Liver (tissue), 3 donors: Measurements from ENCODE around the gene EN2.

Source experiments
- EGR1 ChIP-seq, 2 donors: IDR thresholded peaks; 2 replicates each; pipeline ENCODE4 v1.6.1; 2016 to 2018; ENCODE audit warnings: antibody characterized with exemption in 2 of 2, low read depth in 2 of 2
- JUND ChIP-seq, 2 donors: IDR thresholded peaks; 2 replicates each; pipeline ENCODE4 v1.6.1; 2016; ENCODE audit warnings: antibody characterized with exemption in 2 of 2
- RAD21 ChIP-seq, 2 donors: IDR thresholded peaks; 2 replicates each; pipeline ENCODE4 v1.6.1; 2016; ENCODE audit warnings: antibody characterized with exemption in 2 of 2, mild to moderate bottlenecking in 2 of 2
- RXRA ChIP-seq, 2 donors: IDR thresholded peaks; 2 replicates each; pipeline ENCODE4 v1.6.1; 2017 to 2018; ENCODE audit warnings: antibody characterized with exemption in 2 of 2, mild to moderate bottlenecking in 1 of 2
- SP1 ChIP-seq: IDR thresholded peaks from 2 replicates; pipeline ENCODE4 v1.6.1; 2018; ENCODE audit warnings: antibody characterized with exemption, mild to moderate bottlenecking
- YY1 ChIP-seq: IDR thresholded peaks from 2 replicates; pipeline ENCODE4 v1.6.1; 2016; ENCODE audit warnings: antibody characterized with exemption, mild to moderate bottlenecking
- TF ChIP-seq, protein P1 (sequence below): fragments of 150-350 bp; IDR thresholded peaks from 2 replicates; pipeline ENCODE4 v1.5.1; 2017; ENCODE audit warnings: improper control_type of control experiment, low read depth, low read length; ENCODE audit not compliant: missing input control
- TF ChIP-seq, protein P2 (sequence below): IDR thresholded peaks from 2 replicates; pipeline ENCODE4 v1.6.1; 2016; ENCODE audit warnings: antibody characterized with exemption
- TF ChIP-seq, protein P3 (sequence below): IDR thresholded peaks from 2 replicates; pipeline ENCODE4 v1.6.1; 2016; ENCODE audit warnings: antibody characterized with exemption, mild to moderate bottlenecking
- TF ChIP-seq, protein P4 (sequence below): IDR thresholded peaks from 2 replicates; pipeline ENCODE4 v1.6.1; 2016; ENCODE audit warnings: antibody characterized with exemption
- donor health status: healthy.
- donor health status: healthy.

DNA sequence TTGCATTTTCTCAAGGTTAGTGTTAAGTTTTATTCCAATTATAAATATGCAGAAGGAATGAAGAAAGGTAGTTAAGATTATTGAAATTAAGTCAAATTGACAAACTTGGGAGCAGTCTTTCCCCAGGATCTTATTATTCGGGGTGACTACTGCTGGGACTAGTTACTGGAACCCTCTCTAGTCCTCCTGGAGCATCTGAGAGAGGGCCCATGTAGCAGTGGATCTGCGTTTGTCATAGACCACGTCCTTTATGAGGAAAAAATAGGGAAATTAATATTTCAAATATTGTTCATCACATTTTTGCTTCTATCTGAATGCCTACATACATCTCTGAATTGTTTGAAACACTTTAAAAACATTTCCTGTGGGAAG, 47.5 kb downstream of the EN2 start:
- TF ChIP-seq, protein P1, sequence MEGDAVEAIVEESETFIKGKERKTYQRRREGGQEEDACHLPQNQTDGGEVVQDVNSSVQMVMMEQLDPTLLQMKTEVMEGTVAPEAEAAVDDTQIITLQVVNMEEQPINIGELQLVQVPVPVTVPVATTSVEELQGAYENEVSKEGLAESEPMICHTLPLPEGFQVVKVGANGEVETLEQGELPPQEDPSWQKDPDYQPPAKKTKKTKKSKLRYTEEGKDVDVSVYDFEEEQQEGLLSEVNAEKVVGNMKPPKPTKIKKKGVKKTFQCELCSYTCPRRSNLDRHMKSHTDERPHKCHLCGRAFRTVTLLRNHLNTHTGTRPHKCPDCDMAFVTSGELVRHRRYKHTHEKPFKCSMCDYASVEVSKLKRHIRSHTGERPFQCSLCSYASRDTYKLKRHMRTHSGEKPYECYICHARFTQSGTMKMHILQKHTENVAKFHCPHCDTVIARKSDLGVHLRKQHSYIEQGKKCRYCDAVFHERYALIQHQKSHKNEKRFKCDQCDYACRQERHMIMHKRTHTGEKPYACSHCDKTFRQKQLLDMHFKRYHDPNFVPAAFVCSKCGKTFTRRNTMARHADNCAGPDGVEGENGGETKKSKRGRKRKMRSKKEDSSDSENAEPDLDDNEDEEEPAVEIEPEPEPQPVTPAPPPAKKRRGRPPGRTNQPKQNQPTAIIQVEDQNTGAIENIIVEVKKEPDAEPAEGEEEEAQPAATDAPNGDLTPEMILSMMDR = no peak
- TF ChIP-seq SP1 (no peak), RAD21 (IDR thresholded peaks at IDR 0.05) (no peak), YY1 (no peak), RXRA (IDR thresholded peaks at IDR 0.05) (no peak), EGR1 (IDR thresholded peaks at IDR 0.05; ENCODE audit: low read depth in 2 of 2) (no peak), JUND (IDR thresholded peaks at IDR 0.05) (no peak)
- TF ChIP-seq, protein P2, sequence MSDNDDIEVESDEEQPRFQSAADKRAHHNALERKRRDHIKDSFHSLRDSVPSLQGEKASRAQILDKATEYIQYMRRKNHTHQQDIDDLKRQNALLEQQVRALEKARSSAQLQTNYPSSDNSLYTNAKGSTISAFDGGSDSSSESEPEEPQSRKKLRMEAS = no peak
- TF ChIP-seq, protein P3, sequence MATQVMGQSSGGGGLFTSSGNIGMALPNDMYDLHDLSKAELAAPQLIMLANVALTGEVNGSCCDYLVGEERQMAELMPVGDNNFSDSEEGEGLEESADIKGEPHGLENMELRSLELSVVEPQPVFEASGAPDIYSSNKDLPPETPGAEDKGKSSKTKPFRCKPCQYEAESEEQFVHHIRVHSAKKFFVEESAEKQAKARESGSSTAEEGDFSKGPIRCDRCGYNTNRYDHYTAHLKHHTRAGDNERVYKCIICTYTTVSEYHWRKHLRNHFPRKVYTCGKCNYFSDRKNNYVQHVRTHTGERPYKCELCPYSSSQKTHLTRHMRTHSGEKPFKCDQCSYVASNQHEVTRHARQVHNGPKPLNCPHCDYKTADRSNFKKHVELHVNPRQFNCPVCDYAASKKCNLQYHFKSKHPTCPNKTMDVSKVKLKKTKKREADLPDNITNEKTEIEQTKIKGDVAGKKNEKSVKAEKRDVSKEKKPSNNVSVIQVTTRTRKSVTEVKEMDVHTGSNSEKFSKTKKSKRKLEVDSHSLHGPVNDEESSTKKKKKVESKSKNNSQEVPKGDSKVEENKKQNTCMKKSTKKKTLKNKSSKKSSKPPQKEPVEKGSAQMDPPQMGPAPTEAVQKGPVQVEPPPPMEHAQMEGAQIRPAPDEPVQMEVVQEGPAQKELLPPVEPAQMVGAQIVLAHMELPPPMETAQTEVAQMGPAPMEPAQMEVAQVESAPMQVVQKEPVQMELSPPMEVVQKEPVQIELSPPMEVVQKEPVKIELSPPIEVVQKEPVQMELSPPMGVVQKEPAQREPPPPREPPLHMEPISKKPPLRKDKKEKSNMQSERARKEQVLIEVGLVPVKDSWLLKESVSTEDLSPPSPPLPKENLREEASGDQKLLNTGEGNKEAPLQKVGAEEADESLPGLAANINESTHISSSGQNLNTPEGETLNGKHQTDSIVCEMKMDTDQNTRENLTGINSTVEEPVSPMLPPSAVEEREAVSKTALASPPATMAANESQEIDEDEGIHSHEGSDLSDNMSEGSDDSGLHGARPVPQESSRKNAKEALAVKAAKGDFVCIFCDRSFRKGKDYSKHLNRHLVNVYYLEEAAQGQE = no peak
- TF ChIP-seq, protein P4, sequence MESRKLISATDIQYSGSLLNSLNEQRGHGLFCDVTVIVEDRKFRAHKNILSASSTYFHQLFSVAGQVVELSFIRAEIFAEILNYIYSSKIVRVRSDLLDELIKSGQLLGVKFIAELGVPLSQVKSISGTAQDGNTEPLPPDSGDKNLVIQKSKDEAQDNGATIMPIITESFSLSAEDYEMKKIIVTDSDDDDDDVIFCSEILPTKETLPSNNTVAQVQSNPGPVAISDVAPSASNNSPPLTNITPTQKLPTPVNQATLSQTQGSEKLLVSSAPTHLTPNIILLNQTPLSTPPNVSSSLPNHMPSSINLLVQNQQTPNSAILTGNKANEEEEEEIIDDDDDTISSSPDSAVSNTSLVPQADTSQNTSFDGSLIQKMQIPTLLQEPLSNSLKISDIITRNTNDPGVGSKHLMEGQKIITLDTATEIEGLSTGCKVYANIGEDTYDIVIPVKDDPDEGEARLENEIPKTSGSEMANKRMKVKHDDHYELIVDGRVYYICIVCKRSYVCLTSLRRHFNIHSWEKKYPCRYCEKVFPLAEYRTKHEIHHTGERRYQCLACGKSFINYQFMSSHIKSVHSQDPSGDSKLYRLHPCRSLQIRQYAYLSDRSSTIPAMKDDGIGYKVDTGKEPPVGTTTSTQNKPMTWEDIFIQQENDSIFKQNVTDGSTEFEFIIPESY = no peak
